ENCODE measurements around the gene ELK3. TPM values are rescaled to one million over a fixed set of nuclear protein-coding genes. Genes with fewer than 3 reads are reported as not detected.

The ELK3 gene
- total RNA-seq, 2 donors from 2014 or later = 17.1 to 18.1 TPM

GRCh38 chr12:96265836-96266235, 71.7 kb downstream of the ELK3 start:
- Histone ChIP-seq H3K4me3 (ENCODE audit: low read length) (no peak overlapping the region), H3K36me3 (ENCODE audit: control insufficient read depth, insufficient read depth, low read length) (peaks cover 66% of the 10 kb centered on the region), H3K27ac (ENCODE audit: low read depth, low read length) (no peak overlapping the region), H3K27me3 (ENCODE audit: control insufficient read depth, insufficient read depth, low read length, poor library complexity, severe bottlenecking) (no peaks in the 10 kb centered on the region), H3K9me3 (ENCODE audit: control insufficient read depth, low read length) (no peaks in the 10 kb centered on the region), H3K9ac (ENCODE audit: extremely low read depth, low read length, poor library complexity, severe bottlenecking) (no peak overlapping the region), H3K4me1 (ENCODE audit: control insufficient read depth, insufficient read depth, low read length) (no peaks in the 10 kb centered on the region)
- 100% methylated on average over 1 of the region's 1 CpG; no CpG with 5 or more reads in 1 of the 2 experiments for WGBS, 2 experiments (ENCODE audit: insufficient coverage in 1 of 2, insufficient read length in 1 of 2)
- no peaks in the 10 kb centered on the region for H3K27me3 Mint-ChIP-seq (ENCODE audit: insufficient read depth)
- H3K36me3 Mint-ChIP-seq (ENCODE audit: low read depth) = peaks cover 53% of the 10 kb centered on the region
- H3K9me3 Mint-ChIP-seq = no peaks in the 10 kb centered on the region
- no peak overlapping the region for H3K27ac Mint-ChIP-seq
- no peak for TF ChIP-seq CTCF (conservative IDR thresholded peaks at IDR 0.05)
- DNase-seq = no peak
- H3K4me1 Mint-ChIP-seq = peaks cover 35% of the 10 kb centered on the region
- no peak overlapping the region for H3K4me3 Mint-ChIP-seq

GRCh38 chr12:96266238-96266637, 72.1 kb downstream of the ELK3 start:
- no peaks in the 10 kb centered on the region for H3K27me3 Mint-ChIP-seq (ENCODE audit: insufficient read depth)
- peaks cover 53% of the 10 kb centered on the region for H3K36me3 Mint-ChIP-seq (ENCODE audit: low read depth)
- Histone ChIP-seq H3K4me1 (ENCODE audit: control insufficient read depth, insufficient read depth, low read length) (no peaks in the 10 kb centered on the region), H3K9ac (ENCODE audit: extremely low read depth, low read length, poor library complexity, severe bottlenecking) (no peak overlapping the region), H3K27me3 (ENCODE audit: control insufficient read depth, insufficient read depth, low read length, poor library complexity, severe bottlenecking) (no peaks in the 10 kb centered on the region), H3K27ac (ENCODE audit: low read depth, low read length) (no peak overlapping the region), H3K4me3 (ENCODE audit: low read length) (no peak overlapping the region), H3K9me3 (ENCODE audit: control insufficient read depth, low read length) (no peaks in the 10 kb centered on the region), H3K36me3 (ENCODE audit: control insufficient read depth, insufficient read depth, low read length) (peaks cover 66% of the 10 kb centered on the region)
- peaks cover 35% of the 10 kb centered on the region for H3K4me1 Mint-ChIP-seq
- no peak overlapping the region for H3K27ac Mint-ChIP-seq
- no peak for DNase-seq
- no peak overlapping the region for H3K4me3 Mint-ChIP-seq
- 87 to 100% methylated on average over 1 to 2 of the region's 2 CpGs for WGBS, 2 experiments (ENCODE audit: insufficient coverage in 1 of 2, insufficient read length in 1 of 2)
- no peaks in the 10 kb centered on the region for H3K9me3 Mint-ChIP-seq
- TF ChIP-seq CTCF (conservative IDR thresholded peaks at IDR 0.05) = no peak

GRCh38 chr12:96271469-96272199, 77.5 kb downstream of the ELK3 start:
- Mint-ChIP-seq H3K27ac (no peak overlapping the region), H3K27me3 (ENCODE audit: insufficient read depth) (no peaks in the 10 kb centered on the region), H3K4me1 (peaks cover 16% of the 10 kb centered on the region), H3K9me3 (no peaks in the 10 kb centered on the region), H3K4me3 (no peak overlapping the region), H3K36me3 (ENCODE audit: low read depth) (peaks cover 52% of the 10 kb centered on the region)
- WGBS, 2 experiments (ENCODE audit: insufficient coverage in 1 of 2, insufficient read length in 1 of 2) = 90 to 96% methylated on average over 4 to 8 of the region's 8 CpGs
- Histone ChIP-seq H3K36me3 (ENCODE audit: control insufficient read depth, insufficient read depth, low read length) (peaks cover 61% of the 10 kb centered on the region), H3K27me3 (ENCODE audit: control insufficient read depth, insufficient read depth, low read length, poor library complexity, severe bottlenecking) (no peaks in the 10 kb centered on the region), H3K4me1 (ENCODE audit: control insufficient read depth, insufficient read depth, low read length) (no peaks in the 10 kb centered on the region), H3K9me3 (ENCODE audit: control insufficient read depth, low read length) (no peaks in the 10 kb centered on the region), H3K4me3 (ENCODE audit: low read length) (no peak overlapping the region), H3K9ac (ENCODE audit: extremely low read depth, low read length, poor library complexity, severe bottlenecking) (no peak overlapping the region), H3K27ac (ENCODE audit: low read depth, low read length) (no peak overlapping the region)
- no peak for TF ChIP-seq CTCF (conservative IDR thresholded peaks at IDR 0.05)
- DNase-seq = no peak

Data from endodermal cell (in vitro differentiated cells).